MM.1S (cell line): ENCODE measurements around the gene C17orf50.

Source experiments
- DNase-seq: peaks from one replicate; pipeline ENCODE4 v3.0.0-alpha.2; 2015
- H2AFZ ChIP-seq: fragments of 300-600 bp; sonication (generic); 2 replicates; pipeline ENCODE4 v1.6.0; 2016; ENCODE audit warnings: antibody characterized with exemption, low read length
- H3F3A ChIP-seq: fragments of 300-600 bp; sonication (generic); 2 replicates; pipeline ENCODE4 v1.6.1; 2016; ENCODE audit warnings: mild to moderate bottlenecking, antibody characterized with exemption, low read length, moderate library complexity, mixed read lengths; ENCODE audit not compliant: insufficient read depth
- H3K27ac ChIP-seq: fragments of 300-600 bp; sonication (generic); 2 replicates; pipeline ENCODE4 v1.5.1; 2016; ENCODE audit warnings: mild to moderate bottlenecking, low read length
- H3K27me3 ChIP-seq: fragments of 300-600 bp; sonication (generic); replicated peaks from 2 replicates; pipeline ENCODE4 v1.6.0; 2016; ENCODE audit warnings: low read length; ENCODE audit not compliant: insufficient read depth
- H3K36me3 ChIP-seq: fragments of 300-600 bp; sonication (generic); replicated peaks from 2 replicates; pipeline ENCODE4 v1.6.1; 2016; ENCODE audit warnings: mild to moderate bottlenecking, low read length, mixed read lengths; ENCODE audit not compliant: insufficient read depth
- H3K4me1 ChIP-seq: fragments of 300-600 bp; sonication (generic); 2 replicates; pipeline ENCODE4 v1.6.1; 2016; ENCODE audit warnings: low read length, mixed read lengths
- H3K4me2 ChIP-seq: fragments of 300-600 bp; sonication (generic); 2 replicates; pipeline ENCODE4 v1.6.0; 2016; ENCODE audit warnings: low read depth, low read length
- H3K4me3 ChIP-seq: fragments of 300-600 bp; sonication (generic); 2 replicates; pipeline ENCODE4 v1.5.1; 2016; ENCODE audit warnings: low read length, mixed read lengths
- H3K79me2 ChIP-seq: fragments of 300-600 bp; sonication (generic); 2 replicates; pipeline ENCODE4 v1.6.1; 2016; ENCODE audit warnings: mixed run types, low read length, mixed read lengths
- H3K9ac ChIP-seq: fragments of 300-600 bp; sonication (generic); 2 replicates; pipeline ENCODE4 v1.6.1; 2016; ENCODE audit warnings: low read length, mixed read lengths
- H3K9me2 ChIP-seq: fragments of 300-600 bp; sonication (generic); replicated peaks from 2 replicates; pipeline ENCODE4 v1.6.1; 2016; ENCODE audit warnings: mild to moderate bottlenecking, low read length, mixed read lengths; ENCODE audit not compliant: insufficient read depth
- H3K9me3 ChIP-seq: fragments of 300-600 bp; sonication (generic); replicated peaks from 2 replicates; pipeline ENCODE4 v1.6.1; 2016; ENCODE audit warnings: mild to moderate bottlenecking, low read length, mixed read lengths; ENCODE audit not compliant: insufficient read depth
- H4K20me1 ChIP-seq: fragments of 300-600 bp; sonication (generic); 2 replicates; pipeline ENCODE4 v1.6.1; 2016; ENCODE audit warnings: mild to moderate bottlenecking, low read length, moderate library complexity, mixed read lengths; ENCODE audit not compliant: insufficient read depth
- CTCF ChIP-seq: fragments of 300-600 bp; sonication (generic); IDR thresholded peaks from 2 replicates; pipeline ENCODE4 v1.5.1; 2016; ENCODE audit warnings: antibody characterized with exemption, low read length, mixed read lengths
- EZH2 ChIP-seq: fragments of 300-600 bp; sonication (generic); optimal IDR thresholded peaks from 2 replicates; pipeline ENCODE3; 2017; ENCODE audit warnings: low read depth, mild to moderate bottlenecking, antibody characterized with exemption, low read length, mixed read lengths
- EZH2phosphoT487 ChIP-seq: fragments of 300-600 bp; sonication (generic); IDR thresholded peaks from 2 replicates; pipeline ENCODE4 v1.6.1; 2018; ENCODE audit warnings: antibody characterized with exemption, low read length

C17orf50 gene

GRCh38 chr17:35725058-35725457 lies 35.6 kb upstream of the C17orf50 start:
- Histone ChIP-seq H3K27me3 (no peaks in the 10 kb centered on the region), H3K9me2 (no peaks in the 10 kb centered on the region), H3K79me2 (no peaks in the 10 kb centered on the region), H3K4me1 (peaks cover 18% of the 10 kb centered on the region), H3K4me2 (no peak overlapping the region), H3K4me3 (no peak overlapping the region), H3F3A (no peaks in the 10 kb centered on the region), H3K9ac (no peak overlapping the region), H2AFZ (no peak overlapping the region), H3K9me3 (no peaks in the 10 kb centered on the region), H4K20me1 (no peaks in the 10 kb centered on the region), H3K27ac (no peak overlapping the region), H3K36me3 (no peaks in the 10 kb centered on the region)
- DNase-seq, result no peak
- TF ChIP-seq EZH2phosphoT487, result no peak
- TF ChIP-seq CTCF, result no peak
- no peak for TF ChIP-seq EZH2

- no peak for DNase-seq
- Histone ChIP-seq H3K79me2 (no peaks in the 10 kb centered on the region), H3F3A (no peaks in the 10 kb centered on the region), H3K9me2 (no peaks in the 10 kb centered on the region), H3K27me3 (no peaks in the 10 kb centered on the region), H3K9me3 (no peaks in the 10 kb centered on the region), H3K9ac (no peak overlapping the region), H4K20me1 (no peaks in the 10 kb centered on the region), H3K27ac (no peak overlapping the region), H3K36me3 (no peaks in the 10 kb centered on the region), H3K4me2 (no peak overlapping the region), H2AFZ (no peak overlapping the region), H3K4me1 (peaks cover 18% of the 10 kb centered on the region), H3K4me3 (no peak overlapping the region)
- TF ChIP-seq CTCF (no peak), EZH2 (no peak), EZH2phosphoT487 (no peak)
Measured at GRCh38 chr17:35725802-35726126, 34.9 kb upstream of the C17orf50 start.

- no peaks in the 10 kb centered on the region for H3K9me2 ChIP-seq
- H3K36me3 ChIP-seq, result no peaks in the 10 kb centered on the region
- H4K20me1 ChIP-seq, result no peaks in the 10 kb centered on the region
- TF ChIP-seq EZH2phosphoT487 (no peak), CTCF (no peak), EZH2 (no peak)
- H3K4me2 ChIP-seq, result no peak overlapping the region
- no peak for DNase-seq
- no peak overlapping the region for H3K4me3 ChIP-seq
- H3F3A ChIP-seq, result no peaks in the 10 kb centered on the region
- H3K27me3 ChIP-seq, result no peaks in the 10 kb centered on the region
- peak overlapping the region; percentile 12; the same call in 1 of the 2 replicates for H3K27ac ChIP-seq
- H2AFZ ChIP-seq, result no peak overlapping the region
- no peaks in the 10 kb centered on the region for H3K79me2 ChIP-seq
- H3K9ac ChIP-seq, result no peak overlapping the region
- H3K4me1 ChIP-seq, result peaks cover 18% of the 10 kb centered on the region
- no peaks in the 10 kb centered on the region for H3K9me3 ChIP-seq
Measured at GRCh38 chr17:35726127-35726952, 34.3 kb upstream of the C17orf50 start.
